PC-9 (cell line): Measurements from ENCODE around the gene BANP. TPM values are rescaled to one million over a fixed set of nuclear protein-coding genes. Genes with fewer than 3 reads are reported as not detected.

ENCODE experiments used
- BruUV-seq: library from RNA; stranded (reverse); fragments of 400-500 nt; replicated peaks from 2 replicates; lab custom pipeline; 2021; lab: Mats Ljungman, UMichigan
- CTCF ChIA-PET: fragments of 300-600 bp; sonication (Branson Sonifier 250); formaldehyde crosslinking; loops from one replicate; lab custom pipeline; 2022; ENCODE audit warnings: antibody characterized with exemption; lab: Charles Lee
- POLR2A ChIA-PET: fragments of 300-600 bp; sonication (Branson Sonifier 250); formaldehyde crosslinking; loops from one replicate; lab custom pipeline; 2022; ENCODE audit warnings: antibody characterized with exemption; ENCODE audit not compliant: unreplicated experiment; lab: Charles Lee
- DNase-seq, 2 experiments: peaks; one replicate each; pipeline versions ENCODE4 v3.0.0 to v3.0.0-alpha.2; 2015 to 2022; ENCODE audit warnings: mixed read lengths in 1 of 2
- H2AFZ ChIP-seq: fragments of 200-600 bp; sonication (generic); 2 replicates; pipeline ENCODE4 v1.8.1; 2017; ENCODE audit warnings: antibody characterized with exemption
- H3F3A ChIP-seq: fragments of 200-600 bp; sonication (generic); 2 replicates; pipeline ENCODE4 v1.8.1; 2017; ENCODE audit warnings: antibody characterized with exemption, mild to moderate bottlenecking, low read depth; ENCODE audit not compliant: insufficient read depth
- H3K27ac ChIP-seq: fragments of 200-600 bp; sonication (generic); 2 replicates; pipeline ENCODE4 v1.6.1; 2016; ENCODE audit warnings: mixed run types
- H3K27me3 ChIP-seq: fragments of 200-600 bp; sonication (generic); 2 replicates; pipeline ENCODE4 v1.6.1; 2016; ENCODE audit warnings: low read depth, mixed run types; ENCODE audit not compliant: insufficient read depth
- H3K36me3 ChIP-seq: fragments of 200-600 bp; sonication (generic); 2 replicates; pipeline ENCODE4 v1.6.1; 2016; ENCODE audit warnings: low read depth, mixed run types
- H3K4me1 ChIP-seq: fragments of 200-600 bp; sonication (generic); replicated peaks from 2 replicates; pipeline ENCODE4 v1.6.1; 2016; ENCODE audit warnings: mixed run types; ENCODE audit not compliant: insufficient read depth
- H3K4me2 ChIP-seq: fragments of 200-600 bp; sonication (generic); 2 replicates; pipeline ENCODE4 v1.6.1; 2017; ENCODE audit warnings: mixed run types
- H3K4me3 ChIP-seq: fragments of 200-600 bp; sonication (generic); 2 replicates; pipeline ENCODE4 v1.6.1; 2016; ENCODE audit warnings: mixed run types
- H3K79me2 ChIP-seq: fragments of 200-600 bp; sonication (generic); 2 replicates; pipeline ENCODE4 v1.6.1; 2017; ENCODE audit warnings: low read depth, mixed run types
- H3K9me2 ChIP-seq: fragments of 200-600 bp; sonication (generic); 2 replicates; pipeline ENCODE4 v1.8.1; 2017; ENCODE audit warnings: mild to moderate bottlenecking; ENCODE audit not compliant: insufficient read depth
- H3K9me3 ChIP-seq: fragments of 200-600 bp; sonication (generic); 2 replicates; pipeline ENCODE4 v1.8.1; 2016; ENCODE audit warnings: low read depth; ENCODE audit not compliant: insufficient read depth
- H4K20me1 ChIP-seq: fragments of 200-600 bp; sonication (generic); 2 replicates; pipeline ENCODE4 v1.8.1; 2017; ENCODE audit not compliant: insufficient read depth
- CTCF ChIP-seq: fragments of 200-600 bp; sonication (generic); conservative IDR thresholded peaks from 2 replicates; pipeline ENCODE4 v1.6.1; 2017; ENCODE audit warnings: mixed run types, antibody characterized with exemption, mild to moderate bottlenecking, moderate library complexity
- EZH2 ChIP-seq: fragments of 200-600 bp; sonication (generic); IDR thresholded peaks from 2 replicates; pipeline ENCODE4 v1.8.0; 2017; ENCODE audit warnings: antibody characterized with exemption, low read depth
- intact Hi-C: fragments of 100-400 bp; cut with micrococcal nuclease; formaldehyde crosslinking; loops from one replicate; pipeline ENCODE4 v1.10.0; 2022; ENCODE audit not compliant: unreplicated experiment
- total RNA-seq: library from RNA; stranded (reverse); gene quantifications from 2 replicates; pipeline ENCODE4 v1.2.3, GENCODE V29; 2021

The BANP gene
- total RNA-seq, 1 experiment from 2014 or later, result 73.2 TPM

- Histone ChIP-seq H3K4me1 (no peaks in the 10 kb centered on the region), H3K27ac (no peak overlapping the region), H3K9me3 (no peaks in the 10 kb centered on the region), H3K36me3 (no peaks in the 10 kb centered on the region), H2AFZ (no peak overlapping the region), H3K79me2 (no peaks in the 10 kb centered on the region), H3K27me3 (no peaks in the 10 kb centered on the region), H3K4me3 (no peak overlapping the region), H3K4me2 (no peak overlapping the region), H4K20me1 (no peaks in the 10 kb centered on the region), H3F3A (no peaks in the 10 kb centered on the region), H3K9me2 (no peaks in the 10 kb centered on the region)
- BruUV-seq, result no TSS peak
- POLR2A ChIA-PET, result no interaction called here
- intact Hi-C loops, result no loop called here
- CTCF ChIA-PET, result no interaction called here
- no peak for DNase-seq
- TF ChIP-seq CTCF (no peak), EZH2 (no peak)
Measured at GRCh38 chr16:88010343-88010967, 59.2 kb downstream of the BANP start.

- H4K20me1 ChIP-seq, result no peaks in the 10 kb centered on the region
- H3K79me2 ChIP-seq, result no peaks in the 10 kb centered on the region
- no peak overlapping the region for H3K4me3 ChIP-seq
- no peaks in the 10 kb centered on the region for H3K4me1 ChIP-seq
- TF ChIP-seq EZH2 (no peak), CTCF (no peak)
- intact Hi-C loops, result no loop called here
- no peaks in the 10 kb centered on the region for H3K36me3 ChIP-seq
- BruUV-seq, result no TSS peak
- H3K9me2 ChIP-seq, result no peaks in the 10 kb centered on the region
- ChIA-PET CTCF (no interaction called here), POLR2A (no interaction called here)
- H3K9me3 ChIP-seq, result no peaks in the 10 kb centered on the region
- no peak overlapping the region for H3K4me2 ChIP-seq
- no peaks in the 10 kb centered on the region for H3K27me3 ChIP-seq
- no peak overlapping the region for H2AFZ ChIP-seq
- H3F3A ChIP-seq, result no peaks in the 10 kb centered on the region
- no peak for DNase-seq
- no peak overlapping the region for H3K27ac ChIP-seq
Measured at GRCh38 chr16:88010968-88011483, 59.8 kb downstream of the BANP start.

- ChIA-PET POLR2A (no interaction called here), CTCF (no interaction called here)
- TF ChIP-seq CTCF, result no peak
- no peak for TF ChIP-seq EZH2
- intact Hi-C loops, result no loop called here
- H3K4me3 ChIP-seq, result no peak overlapping the region
- H3K36me3 ChIP-seq, result no peaks in the 10 kb centered on the region
- no peaks in the 10 kb centered on the region for H3F3A ChIP-seq
- H3K4me1 ChIP-seq, result no peaks in the 10 kb centered on the region
- no peak overlapping the region for H3K27ac ChIP-seq
- no peak overlapping the region for H2AFZ ChIP-seq
- no peaks in the 10 kb centered on the region for H3K9me3 ChIP-seq
- H3K9me2 ChIP-seq, result no peaks in the 10 kb centered on the region
- H3K4me2 ChIP-seq, result no peak overlapping the region
- no TSS peak for BruUV-seq
- DNase-seq, result no peak
- no peaks in the 10 kb centered on the region for H3K27me3 ChIP-seq
- no peaks in the 10 kb centered on the region for H4K20me1 ChIP-seq
- no peaks in the 10 kb centered on the region for H3K79me2 ChIP-seq
Measured at GRCh38 chr16:88012360-88012759, 61.1 kb downstream of the BANP start.
